Testis (tissue), 3 donors: ENCODE measurements around the gene FRAS1. TPM values are rescaled to one million over a fixed set of nuclear protein-coding genes. Genes with fewer than 3 reads are reported as not detected.

Experiments
- DNase-seq: peaks from one replicate; pipeline ENCODE4 v3.0.0-alpha.2; 2019
- H3K27ac ChIP-seq, 2 donors: fragments of 200-600 bp; sonication (generic); one replicate each; pipeline ENCODE4 v1.5.1; 2019
- H3K27me3 ChIP-seq: fragments of 200-600 bp; sonication (generic); one replicate; pipeline ENCODE4 v1.5.1; 2019
- H3K36me3 ChIP-seq: fragments of 200-600 bp; sonication (generic); one replicate; pipeline ENCODE4 v1.5.1; 2017; ENCODE audit warnings: low read depth; ENCODE audit errors: missing control alignments
- H3K4me1 ChIP-seq: fragments of 200-600 bp; sonication (generic); one replicate; pipeline ENCODE4 v1.5.1; 2019
- H3K4me3 ChIP-seq, 2 donors: fragments of 200-600 bp; sonication (generic); one replicate each; pipeline ENCODE4 v1.5.1; 2017 to 2019
- H3K9me3 ChIP-seq: fragments of 200-600 bp; sonication (generic); one replicate; pipeline ENCODE4 v1.5.1; 2017
- CTCF ChIP-seq, 3 experiments: fragments of 450-650 bp in 2 of 3; fragments of 200-600 bp in 1 of 3; sonication (generic) in 1 of 3; IDR thresholded peaks; one replicate each; pipeline ENCODE4 v1.5.1; 2016 to 2019; ENCODE audit warnings: antibody characterized with exemption in 3 of 3, mild to moderate bottlenecking in 2 of 3, moderate library complexity in 1 of 3
- POLR2A ChIP-seq: fragments of 450-650 bp; IDR thresholded peaks from one replicate; pipeline ENCODE4 v1.6.1; 2017; ENCODE audit warnings: antibody characterized with exemption, mild to moderate bottlenecking, moderate library complexity
- WGBS, 2 donors: methylation state at CpG; one replicate each; pipeline ENCODE4 v1.1.5; 2018; 5-methylcytosine and 5-hydroxymethylcytosine counted together
- intact Hi-C: fragments of 100-400 bp; cut with DNase I; formaldehyde crosslinking; loops from one replicate; pipeline ENCODE4 v1.15.1; 2023; ENCODE audit warnings: low total_unique reads
- polyA plus RNA-seq: library from polyadenylated mRNA; stranded (reverse); fragments of 350-450 nt; fragmentation: Illumina TruSeq; extraction: RNeasy Lipid Tissue Mini Kit (QIAGEN cat#74804); gene quantifications from one replicate; pipeline ENCODE4 v1.2.3, GENCODE V29; 2014; ENCODE audit warnings: low read depth, low replicate concordance; ENCODE audit not compliant: insufficient read depth
- total RNA-seq, 2 donors: library from RNA; depleted of rRNA; stranded (reverse); fragments of >200 nt; gene quantifications; one replicate each; pipeline ENCODE4 v1.2.3, GENCODE V29; 2016

The FRAS1 gene
- total and polyA plus RNA-seq, 3 donors from 2014 or later: 2.2 to 3.7 (median 3.5) TPM

- DNase-seq: no peak
- Histone ChIP-seq H3K36me3 (no peaks in the 10 kb centered on the region), H3K9me3 (no peaks in the 10 kb centered on the region), H3K4me3 (no peak overlapping the region), H3K27me3 (no peaks in the 10 kb centered on the region), H3K27ac (no peak overlapping the region), H3K4me1 (no peaks in the 10 kb centered on the region)
- TF ChIP-seq POLR2A: no peak
- TF ChIP-seq CTCF (IDR thresholded peaks at IDR 0.05): no peak
- WGBS, 2 donors: 70 to 77% methylated on average over 3 of the region's 3 CpGs
- intact Hi-C loops: no loop called here
These were observed 303.3 kb downstream of the FRAS1 start for GRCh38 chr4:78360466-78360865.

GRCh38 chr4:78361621-78362120, 304.5 kb downstream of the FRAS1 start:
- no peaks in the 10 kb centered on the region for H3K9me3 ChIP-seq
- no peak for DNase-seq
- no peaks in the 10 kb centered on the region for H3K36me3 ChIP-seq
- H3K27ac ChIP-seq: no peak overlapping the region
- no peaks in the 10 kb centered on the region for H3K4me1 ChIP-seq
- intact Hi-C loops: no loop called here
- no peaks in the 10 kb centered on the region for H3K27me3 ChIP-seq
- TF ChIP-seq POLR2A (no peak), CTCF (IDR thresholded peaks at IDR 0.05) (no peak)
- 74 to 95% methylated on average over 4 of the region's 4 CpGs for WGBS, 2 donors
- H3K4me3 ChIP-seq: no peak overlapping the region

- no peak for TF ChIP-seq CTCF (IDR thresholded peaks at IDR 0.05)
- no peak for TF ChIP-seq POLR2A
- intact Hi-C loops: no loop called here
- Histone ChIP-seq H3K36me3 (no peaks in the 10 kb centered on the region), H3K27ac (no peak overlapping the region), H3K9me3 (no peaks in the 10 kb centered on the region), H3K4me1 (no peaks in the 10 kb centered on the region), H3K27me3 (no peaks in the 10 kb centered on the region), H3K4me3 (no peak overlapping the region)
- no peak for DNase-seq
- WGBS, 2 donors: 96% methylated on average over 6 of the region's 6 CpGs
These were observed 305.2 kb downstream of the FRAS1 start for GRCh38 chr4:78362310-78362709.

GRCh38 chr4:78363031-78363570, 306.0 kb downstream of the FRAS1 start:
- WGBS, 2 donors: 68 to 70% methylated on average over 6 of the region's 6 CpGs
- intact Hi-C loops: no loop called here
- TF ChIP-seq POLR2A (no peak), CTCF (IDR thresholded peaks at IDR 0.05) (no peak)
- Histone ChIP-seq H3K27ac (no peak overlapping the region), H3K4me1 (no peaks in the 10 kb centered on the region), H3K36me3 (no peaks in the 10 kb centered on the region), H3K9me3 (no peaks in the 10 kb centered on the region), H3K27me3 (no peaks in the 10 kb centered on the region), H3K4me3 (no peak overlapping the region)
- no peak for DNase-seq

GRCh38 chr4:78369679-78370078, 312.6 kb downstream of the FRAS1 start:
- H3K4me3 ChIP-seq: no peak overlapping the region
- H3K4me1 ChIP-seq: no peaks in the 10 kb centered on the region
- intact Hi-C loops: no loop called here
- no peaks in the 10 kb centered on the region for H3K27me3 ChIP-seq
- TF ChIP-seq CTCF (IDR thresholded peaks at IDR 0.05): no peak
- no peak for TF ChIP-seq POLR2A
- H3K9me3 ChIP-seq: no peaks in the 10 kb centered on the region
- no peak overlapping the region for H3K27ac ChIP-seq
- whole genome bisulfite sequencing, 2 donors: 80 to 88% methylated on average over 4 of the region's 4 CpGs
- DNase-seq: no peak
- H3K36me3 ChIP-seq: no peaks in the 10 kb centered on the region
